HEK293 (cell line): ENCODE data around the gene MRPL23.

ENCODE experiments used
- CTCF ChIA-PET: fragments of 350-600 bp; formaldehyde crosslinking; extraction: SDS; loops from one replicate; lab custom pipeline; 2021; ENCODE audit warnings: antibody characterized with exemption; lab: Yijun Ruan, JAX
- POLR2A ChIA-PET: fragments of 300-600 bp; formaldehyde crosslinking; extraction: SDS; loops from one replicate; lab custom pipeline; 2020; ENCODE audit warnings: antibody characterized with exemption, inconsistent platforms; lab: Yijun Ruan, JAX
- H3K27ac ChIP-seq: fragments of 200-500 bp; sonication (Bioruptor generic); 2 replicates; pipeline ENCODE4 v1.5.1; 2014; ENCODE audit warnings: low read depth, low read length, control low read depth, inconsistent platforms; ENCODE audit errors: extremely low read depth
- H3K36me3 ChIP-seq, 2 experiments: fragments of 200-500 bp in 1 of 2; sonication (Bioruptor generic) in 1 of 2; 1 replicate in 1 of 2; 2 replicates in 1 of 2; pipeline ENCODE4 v1.5.1; 2014 to 2017; ENCODE audit warnings: inconsistent platforms in 2 of 2, low read length in 2 of 2; ENCODE audit not compliant: control insufficient read depth in 2 of 2, insufficient read depth in 1 of 2
- H3K4me1 ChIP-seq: fragments of 200-500 bp; sonication (Bioruptor generic); 2 replicates; pipeline ENCODE4 v1.5.1; 2014; ENCODE audit warnings: mild to moderate bottlenecking, low read length, inconsistent platforms; ENCODE audit not compliant: control insufficient read depth, insufficient read depth
- H3K4me3 ChIP-seq: 2 replicates; pipeline ENCODE4 v1.5.1; 2011; ENCODE audit warnings: low read depth, mild to moderate bottlenecking, control low read depth, low read length, moderate library complexity
- H3K9me3 ChIP-seq: fragments of 200-500 bp; sonication (Bioruptor generic); 2 replicates; pipeline ENCODE4 v1.5.1; 2014; ENCODE audit warnings: low read depth, low read length, inconsistent platforms; ENCODE audit not compliant: control insufficient read depth, insufficient read depth
- BCL11B ChIP-seq: fragments of 450-650 bp; formaldehyde crosslinking; IDR thresholded peaks from 2 replicates; pipeline ENCODE4 v1.5.1; 2016; ENCODE audit warnings: low read depth, missing biosample characterization, missing genetic modification characterization
- FEZF1 ChIP-seq: fragments of 450-650 bp; formaldehyde crosslinking; IDR thresholded peaks from 2 replicates; pipeline ENCODE4 v1.5.1; 2016; ENCODE audit warnings: missing biosample characterization, missing genetic modification characterization
- IKZF3 ChIP-seq: fragments of 450-650 bp; IDR thresholded peaks from 2 replicates; pipeline ENCODE4 v1.5.0; 2018; ENCODE audit warnings: missing biosample characterization, mild to moderate bottlenecking, missing genetic modification characterization, moderate library complexity
- KLF1 ChIP-seq: fragments of 450-650 bp; formaldehyde crosslinking; IDR thresholded peaks from 2 replicates; pipeline ENCODE4 v1.5.1; 2016; ENCODE audit warnings: missing biosample characterization, missing genetic modification characterization
- SETDB1 ChIP-seq: IDR thresholded peaks from one replicate; pipeline ENCODE4 v1.6.1; 2017; ENCODE audit warnings: mild to moderate bottlenecking, low read length, moderate library complexity, mixed read lengths; ENCODE audit not compliant: insufficient read length
- TCF7L2 ChIP-seq: IDR thresholded peaks from 2 replicates; pipeline ENCODE4 v1.6.1; 2011; ENCODE audit warnings: low read depth, mild to moderate bottlenecking, inconsistent platforms, low read length, moderate library complexity, borderline replicate concordance
- ZBTB20 ChIP-seq: fragments of 450-650 bp; formaldehyde crosslinking; IDR thresholded peaks from 2 replicates; pipeline ENCODE4 v1.5.1; 2016; ENCODE audit warnings: missing biosample characterization, missing genetic modification characterization
- ZBTB7A ChIP-seq: fragments of 450-650 bp; formaldehyde crosslinking; IDR thresholded peaks from 2 replicates; pipeline ENCODE4 v1.5.1; 2016; ENCODE audit warnings: low read depth, missing biosample characterization, missing genetic modification characterization
- ZEB2 ChIP-seq: fragments of 450-650 bp; formaldehyde crosslinking; IDR thresholded peaks from 2 replicates; pipeline ENCODE4 v1.5.1; 2016; ENCODE audit warnings: missing biosample characterization, missing genetic modification characterization
- ZFP37 ChIP-seq: fragments of 450-650 bp; formaldehyde crosslinking; IDR thresholded peaks from 2 replicates; pipeline ENCODE4 v1.5.1; 2016; ENCODE audit warnings: missing biosample characterization, missing genetic modification characterization
- ZIC2 ChIP-seq: fragments of 450-650 bp; formaldehyde crosslinking; IDR thresholded peaks from 2 replicates; pipeline ENCODE4 v1.5.1; 2016; ENCODE audit warnings: missing biosample characterization, missing genetic modification characterization
- ZNF133 ChIP-seq: fragments of 450-650 bp; formaldehyde crosslinking; IDR thresholded peaks from 2 replicates; pipeline ENCODE4 v1.5.1; 2016; ENCODE audit warnings: missing biosample characterization, missing genetic modification characterization
- ZNF184 ChIP-seq: fragments of 450-650 bp; IDR thresholded peaks from 2 replicates; pipeline ENCODE4 v1.5.1; 2018; ENCODE audit warnings: missing biosample characterization, mild to moderate bottlenecking, missing genetic modification characterization
- ZNF2 ChIP-seq: fragments of 450-650 bp; formaldehyde crosslinking; IDR thresholded peaks from 2 replicates; pipeline ENCODE4 v1.5.1; 2016; ENCODE audit warnings: missing biosample characterization, missing genetic modification characterization
- ZNF211 ChIP-seq: fragments of 450-650 bp; formaldehyde crosslinking; IDR thresholded peaks from 2 replicates; pipeline ENCODE4 v1.5.1; 2016; ENCODE audit warnings: low read depth, missing biosample characterization, missing genetic modification characterization
- ZNF23 ChIP-seq: fragments of 450-650 bp; formaldehyde crosslinking; IDR thresholded peaks from 2 replicates; pipeline ENCODE4 v1.5.1; 2016; ENCODE audit warnings: missing biosample characterization, missing genetic modification characterization, borderline replicate concordance
- ZNF274 ChIP-seq, 2 experiments: fragments of 200-500 bp in 1 of 2; fragments of 450-650 bp in 1 of 2; sonication (Bioruptor generic) in 1 of 2; formaldehyde crosslinking in 1 of 2; IDR thresholded peaks; 2 replicates each; pipeline versions ENCODE4 v1.5.1 to v1.6.1; 2014 to 2016; ENCODE audit warnings: borderline replicate concordance in 1 of 2, inconsistent platforms in 1 of 2, low read length in 1 of 2, missing biosample characterization in 1 of 2, missing genetic modification characterization in 1 of 2
- ZNF561 ChIP-seq: fragments of 450-650 bp; IDR thresholded peaks from 2 replicates; pipeline ENCODE4 v1.5.1; 2018; ENCODE audit warnings: missing biosample characterization, missing genetic modification characterization, borderline replicate concordance
- ZNF600 ChIP-seq: fragments of 450-650 bp; formaldehyde crosslinking; IDR thresholded peaks from 2 replicates; pipeline ENCODE4 v1.5.1; 2016; ENCODE audit warnings: missing biosample characterization, missing genetic modification characterization
- ZNF626 ChIP-seq: fragments of 450-650 bp; sonication (Bioruptor Pico); formaldehyde crosslinking; IDR thresholded peaks from 2 replicates; pipeline ENCODE4 v1.5.1; 2018; ENCODE audit warnings: missing biosample characterization, missing genetic modification characterization, inconsistent platforms
- ZNF658 ChIP-seq: fragments of 450-650 bp; formaldehyde crosslinking; IDR thresholded peaks from 2 replicates; pipeline ENCODE4; 2016; ENCODE audit warnings: missing biosample characterization, missing genetic modification characterization
- TF ChIP-seq, protein P1 (sequence below): fragments of 450-650 bp; formaldehyde crosslinking; IDR thresholded peaks from 2 replicates; pipeline ENCODE4 v1.5.1; 2016; ENCODE audit warnings: missing biosample characterization, missing genetic modification characterization
- TF ChIP-seq, protein P2 (sequence below): fragments of 450-650 bp; formaldehyde crosslinking; IDR thresholded peaks from 2 replicates; pipeline ENCODE4 v1.5.1; 2016; ENCODE audit warnings: missing biosample characterization, missing genetic modification characterization
- TF ChIP-seq, protein P3 (sequence below): fragments of 450-650 bp; formaldehyde crosslinking; IDR thresholded peaks from 2 replicates; pipeline ENCODE4 v1.5.1; 2016; ENCODE audit warnings: missing biosample characterization, missing genetic modification characterization

MRPL23 gene

DNA sequence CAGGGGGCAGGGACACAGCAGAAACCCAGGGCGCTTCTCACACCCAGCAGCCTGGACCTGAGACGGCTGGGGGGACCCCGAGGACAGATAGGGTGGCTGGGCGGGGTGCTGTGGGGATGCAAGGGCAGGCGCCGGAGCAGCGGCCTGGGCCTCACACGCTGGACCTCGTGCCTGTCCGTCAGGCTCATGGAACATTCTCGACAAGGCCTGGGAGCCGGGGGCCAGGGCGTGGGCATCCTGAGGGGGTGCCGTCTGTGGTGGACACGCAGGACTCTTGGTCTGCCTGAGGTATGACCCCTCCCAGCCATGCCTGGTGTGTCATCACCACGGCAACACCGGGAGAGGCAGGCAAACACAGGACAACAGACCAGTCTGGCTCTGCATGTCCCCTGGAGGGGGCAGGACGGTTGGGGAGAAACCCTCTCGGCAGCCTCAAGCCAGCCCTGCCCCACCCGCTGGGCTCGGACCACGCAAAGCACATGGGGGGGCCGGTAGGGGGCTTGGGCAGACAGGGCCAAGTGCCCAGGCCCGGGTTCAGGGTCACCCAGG is 21.4 kb downstream of the MRPL23 start:
- Histone ChIP-seq H3K4me1 (no peaks in the 10 kb centered on the region), H3K4me3 (no peak overlapping the region), H3K27ac (no peak overlapping the region), H3K36me3 (no peaks in the 10 kb centered on the region), H3K9me3 (no peaks in the 10 kb centered on the region)
- POLR2A ChIA-PET: no interaction called here
- TF ChIP-seq ZNF211 (no peak), BCL11B (tag by site-specific recombination) (no peak), ZNF23 (tag by site-specific recombination) (no peak), ZBTB7A (tag by site-specific recombination) (no peak), ZNF184 (no peak), ZNF658 (tag by site-specific recombination) (no peak), FEZF1 (no peak)
- TF ChIP-seq, protein P1, sequence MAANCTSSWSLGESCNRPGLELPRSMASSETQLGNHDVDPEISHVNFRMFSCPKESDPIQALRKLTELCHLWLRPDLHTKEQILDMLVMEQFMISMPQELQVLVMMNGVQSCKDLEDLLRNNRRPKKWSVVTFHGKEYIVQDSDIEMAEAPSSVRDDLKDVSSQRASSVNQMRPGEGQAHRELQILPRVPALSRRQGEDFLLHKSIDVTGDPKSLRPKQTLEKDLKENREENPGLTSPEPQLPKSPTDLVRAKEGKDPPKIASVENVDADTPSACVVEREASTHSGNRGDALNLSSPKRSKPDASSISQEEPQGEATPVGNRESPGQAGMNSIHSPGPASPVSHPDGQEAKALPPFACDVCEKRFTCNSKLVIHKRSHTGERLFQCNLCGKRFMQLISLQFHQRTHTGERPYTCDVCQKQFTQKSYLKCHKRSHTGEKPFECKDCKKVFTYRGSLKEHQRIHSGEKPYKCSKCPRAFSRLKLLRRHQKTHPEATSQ (tag by site-specific recombination): no peak
- CTCF ChIA-PET: interaction anchor here (0.6 to 1.9 kb wide), 4 partner anchors 18 to 183 kb away, joined by 3 to 9 read pairs (median 4); no protein-coding TSS in a partner anchor

DNA sequence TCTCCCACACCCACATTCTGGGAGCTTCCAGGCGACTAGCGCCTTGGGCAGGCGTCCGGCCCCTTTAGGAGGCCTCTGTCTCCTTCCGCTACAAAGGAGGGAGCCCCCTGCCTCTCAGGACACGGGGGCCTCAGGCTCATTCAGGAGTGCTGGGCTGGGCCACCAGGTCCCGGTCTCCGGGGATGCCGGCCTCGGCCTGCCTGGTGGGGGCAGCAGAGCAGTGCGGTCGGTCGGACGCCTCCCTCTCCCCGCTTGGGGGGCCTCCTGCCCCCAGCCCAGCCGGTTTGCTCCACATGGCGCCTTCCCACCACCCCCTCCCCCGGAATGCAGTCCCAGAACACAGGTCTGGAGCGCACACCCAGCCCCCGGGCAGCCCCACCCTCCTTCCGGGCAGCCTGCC is 21.9 kb downstream of the MRPL23 start:
- Histone ChIP-seq H3K4me1 (no peaks in the 10 kb centered on the region), H3K36me3 (no peaks in the 10 kb centered on the region), H3K4me3 (no peak overlapping the region), H3K27ac (no peak overlapping the region), H3K9me3 (no peaks in the 10 kb centered on the region)
- CTCF ChIA-PET: interaction anchor here (1.6 kb wide), 1 partner anchor 19 kb away, joined by 5 read pairs; no protein-coding TSS in a partner anchor
- TF ChIP-seq SETDB1 (no peak), ZEB2 (tag by site-specific recombination) (no peak), ZFP37 (tag by site-specific recombination) (no peak), ZNF561 (tag by site-specific recombination) (no peak), ZIC2 (tag by site-specific recombination) (no peak), ZNF211 (no peak), ZNF274 (IDR thresholded peaks at IDR 0.05; ENCODE audit: low read length) (no peak), ZNF274 (tag by site-specific recombination; IDR thresholded peaks at IDR 0.05; ENCODE audit: borderline replicate concordance) (no peak), ZBTB20 (no peak), TCF7L2 (no peak), ZNF133 (tag by site-specific recombination) (no peak), BCL11B (tag by site-specific recombination) (no peak), ZNF2 (tag by site-specific recombination) (no peak), IKZF3 (tag by site-specific recombination) (no peak), ZNF626 (tag by site-specific recombination) (no peak), KLF1 (tag by site-specific recombination) (no peak), ZNF600 (tag by site-specific recombination) (no peak)
- TF ChIP-seq, protein P2, sequence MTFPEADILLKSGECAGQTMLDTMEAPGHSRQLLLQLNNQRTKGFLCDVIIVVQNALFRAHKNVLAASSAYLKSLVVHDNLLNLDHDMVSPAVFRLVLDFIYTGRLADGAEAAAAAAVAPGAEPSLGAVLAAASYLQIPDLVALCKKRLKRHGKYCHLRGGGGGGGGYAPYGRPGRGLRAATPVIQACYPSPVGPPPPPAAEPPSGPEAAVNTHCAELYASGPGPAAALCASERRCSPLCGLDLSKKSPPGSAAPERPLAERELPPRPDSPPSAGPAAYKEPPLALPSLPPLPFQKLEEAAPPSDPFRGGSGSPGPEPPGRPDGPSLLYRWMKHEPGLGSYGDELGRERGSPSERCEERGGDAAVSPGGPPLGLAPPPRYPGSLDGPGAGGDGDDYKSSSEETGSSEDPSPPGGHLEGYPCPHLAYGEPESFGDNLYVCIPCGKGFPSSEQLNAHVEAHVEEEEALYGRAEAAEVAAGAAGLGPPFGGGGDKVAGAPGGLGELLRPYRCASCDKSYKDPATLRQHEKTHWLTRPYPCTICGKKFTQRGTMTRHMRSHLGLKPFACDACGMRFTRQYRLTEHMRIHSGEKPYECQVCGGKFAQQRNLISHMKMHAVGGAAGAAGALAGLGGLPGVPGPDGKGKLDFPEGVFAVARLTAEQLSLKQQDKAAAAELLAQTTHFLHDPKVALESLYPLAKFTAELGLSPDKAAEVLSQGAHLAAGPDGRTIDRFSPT (tag by site-specific recombination): no peak
- TF ChIP-seq, protein P3, sequence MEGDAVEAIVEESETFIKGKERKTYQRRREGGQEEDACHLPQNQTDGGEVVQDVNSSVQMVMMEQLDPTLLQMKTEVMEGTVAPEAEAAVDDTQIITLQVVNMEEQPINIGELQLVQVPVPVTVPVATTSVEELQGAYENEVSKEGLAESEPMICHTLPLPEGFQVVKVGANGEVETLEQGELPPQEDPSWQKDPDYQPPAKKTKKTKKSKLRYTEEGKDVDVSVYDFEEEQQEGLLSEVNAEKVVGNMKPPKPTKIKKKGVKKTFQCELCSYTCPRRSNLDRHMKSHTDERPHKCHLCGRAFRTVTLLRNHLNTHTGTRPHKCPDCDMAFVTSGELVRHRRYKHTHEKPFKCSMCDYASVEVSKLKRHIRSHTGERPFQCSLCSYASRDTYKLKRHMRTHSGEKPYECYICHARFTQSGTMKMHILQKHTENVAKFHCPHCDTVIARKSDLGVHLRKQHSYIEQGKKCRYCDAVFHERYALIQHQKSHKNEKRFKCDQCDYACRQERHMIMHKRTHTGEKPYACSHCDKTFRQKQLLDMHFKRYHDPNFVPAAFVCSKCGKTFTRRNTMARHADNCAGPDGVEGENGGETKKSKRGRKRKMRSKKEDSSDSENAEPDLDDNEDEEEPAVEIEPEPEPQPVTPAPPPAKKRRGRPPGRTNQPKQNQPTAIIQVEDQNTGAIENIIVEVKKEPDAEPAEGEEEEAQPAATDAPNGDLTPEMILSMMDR (tag by site-specific recombination): no peak
- TF ChIP-seq, protein P1 (tag by site-specific recombination): no peak
- POLR2A ChIA-PET: no interaction called here
